SK-N-SH (cell line): Measurements from ENCODE around the gene CEP250. TPM values are rescaled to one million over a fixed set of nuclear protein-coding genes. Genes with fewer than 3 reads are reported as not detected.

Experiments
- CTCF ChIA-PET: fragments of 300-600, 350-600 bp; formaldehyde crosslinking; extraction: SDS; loops from one replicate; lab custom pipeline; 2021; lab: Yijun Ruan, JAX
- POLR2A ChIA-PET: fragments of 350-600 bp; sonication (Branson Sonifier 250); formaldehyde crosslinking; extraction: SDS; loops from one replicate; lab custom pipeline; 2020; ENCODE audit warnings: antibody characterized with exemption, inconsistent platforms; lab: Yijun Ruan, JAX
- DNase-seq: peaks from one replicate; pipeline ENCODE4 v3.0.0; 2012
- H2AFZ ChIP-seq: fragments of 200-600 bp; sonication (generic); 2 replicates; pipeline ENCODE4 v1.8.1; 2016; ENCODE audit warnings: antibody characterized with exemption, mild to moderate bottlenecking, low read depth
- H3F3A ChIP-seq: fragments of 200-600 bp; sonication (generic); replicated peaks from 2 replicates; pipeline ENCODE3; 2016; ENCODE audit warnings: antibody characterized with exemption, mild to moderate bottlenecking; ENCODE audit not compliant: insufficient read depth
- H3K27ac ChIP-seq, 2 experiments: fragments of 200-500 bp in 1 of 2; fragments of 200-600 bp in 1 of 2; sonication (Bioruptor generic) in 1 of 2; sonication (generic), shearing (Covaris generic) in 1 of 2; 2 replicates each; pipeline versions ENCODE4 v1.5.1 to v1.6.1; 2014 to 2016; ENCODE audit warnings: low read depth in 2 of 2, inconsistent platforms in 1 of 2, low read length in 1 of 2, mild to moderate bottlenecking in 1 of 2, mixed read lengths in 1 of 2
- H3K27me3 ChIP-seq: fragments of 200-600 bp; sonication (generic), shearing (Covaris generic); 2 replicates; pipeline ENCODE4 v1.6.1; 2016; ENCODE audit warnings: mixed run types; ENCODE audit not compliant: insufficient read depth
- H3K36me3 ChIP-seq, 2 experiments: fragments of 200-500 bp in 1 of 2; fragments of 200-600 bp in 1 of 2; sonication (Bioruptor generic) in 1 of 2; sonication (generic) in 1 of 2; replicated peaks in 1 of 2; 2 replicates each; pipeline versions ENCODE3 to v1.5.1; 2014 to 2016; ENCODE audit warnings: low read length in 1 of 2, mild to moderate bottlenecking in 1 of 2; ENCODE audit not compliant: insufficient read depth in 2 of 2, control insufficient read depth in 1 of 2
- H3K4me1 ChIP-seq, 2 experiments: fragments of 200-500 bp in 1 of 2; fragments of 200-600 bp in 1 of 2; sonication (Bioruptor generic) in 1 of 2; sonication (generic), shearing (Covaris generic) in 1 of 2; 2 replicates each; pipeline versions ENCODE4 v1.5.1 to v1.6.1; 2014 to 2016; ENCODE audit warnings: low read depth in 1 of 2, low read length in 1 of 2, mixed run types in 1 of 2; ENCODE audit not compliant: insufficient read depth in 2 of 2, control insufficient read depth in 1 of 2
- H3K4me2 ChIP-seq: fragments of 200-600 bp; sonication (generic), shearing (Covaris generic); 2 replicates; pipeline ENCODE4 v1.6.1; 2017; ENCODE audit warnings: mixed run types
- H3K4me3 ChIP-seq, 2 experiments: fragments of 200-500 bp in 1 of 2; fragments of 200-600 bp in 1 of 2; sonication (Bioruptor generic) in 1 of 2; sonication (generic), shearing (Covaris generic) in 1 of 2; 2 replicates each; pipeline versions ENCODE4 v1.5.1 to v1.8.1; 2014 to 2016; ENCODE audit warnings: low read depth in 2 of 2, inconsistent platforms in 1 of 2, low read length in 1 of 2, mild to moderate bottlenecking in 1 of 2, mixed read lengths in 1 of 2, moderate library complexity in 1 of 2
- H3K79me2 ChIP-seq: fragments of 200-600 bp; sonication (generic); 2 replicates; pipeline ENCODE4 v1.8.1; 2017; ENCODE audit warnings: mild to moderate bottlenecking; ENCODE audit not compliant: insufficient read depth
- H3K9ac ChIP-seq: fragments of 200-600 bp; sonication (generic); 2 replicates; pipeline ENCODE4 v1.6.1; 2017; ENCODE audit warnings: mixed run types
- H3K9me2 ChIP-seq: fragments of 200-600 bp; sonication (generic); 2 replicates; pipeline ENCODE4 v1.6.1; 2017; ENCODE audit warnings: mixed run types
- H3K9me3 ChIP-seq: fragments of 200-600 bp; sonication (generic); 2 replicates; pipeline ENCODE4 v1.6.1; 2017; ENCODE audit warnings: mixed run types, mild to moderate bottlenecking, moderate library complexity
- H4K20me1 ChIP-seq: fragments of 200-600 bp; sonication (generic); 2 replicates; pipeline ENCODE4 v1.6.1; 2017; ENCODE audit warnings: mild to moderate bottlenecking, mixed run types; ENCODE audit not compliant: insufficient read depth
- CTCF ChIP-seq: fragments of 200-600 bp; sonication (generic); IDR thresholded peaks from 2 replicates; pipeline ENCODE4 v1.6.1; 2017; ENCODE audit warnings: antibody characterized with exemption, mild to moderate bottlenecking, moderate library complexity
- EZH2phosphoT487 ChIP-seq: fragments of 200-600 bp; sonication (generic); IDR thresholded peaks from 2 replicates; pipeline ENCODE4 v1.6.1; 2017; ENCODE audit warnings: low read depth, mixed run types, mild to moderate bottlenecking, antibody characterized with exemption, moderate library complexity, borderline replicate concordance
- FOSL2 ChIP-seq: IDR thresholded peaks from 2 replicates; pipeline ENCODE4 v1.4.0; 2012; ENCODE audit warnings: low read depth, mild to moderate bottlenecking, moderate library complexity, borderline replicate concordance
- GATA2 ChIP-seq: sonication (generic); formaldehyde crosslinking; IDR thresholded peaks from 2 replicates; pipeline ENCODE4 v1.5.0; 2020; ENCODE audit warnings: mild to moderate bottlenecking, missing genetic modification reagents
- IRF3 ChIP-seq: fragments of 150-350 bp; IDR thresholded peaks from 2 replicates; pipeline ENCODE4 v1.6.1; 2016; ENCODE audit warnings: mild to moderate bottlenecking, low read depth, low read length
- JUND ChIP-seq: IDR thresholded peaks from 2 replicates; pipeline ENCODE4 v1.4.0; 2012
- MEF2A ChIP-seq: IDR thresholded peaks from 2 replicates; pipeline ENCODE4 v1.4.0; 2012; ENCODE audit warnings: low read depth, borderline replicate concordance
- PBX3 ChIP-seq: IDR thresholded peaks from 2 replicates; pipeline ENCODE4; 2012
- POLR2AphosphoS5 ChIP-seq: IDR thresholded peaks from 2 replicates; pipeline ENCODE4 v1.6.1; 2012; ENCODE audit warnings: low read depth, low read length
- RFX5 ChIP-seq: IDR thresholded peaks from 2 replicates; pipeline ENCODE4 v1.6.1; 2012; ENCODE audit warnings: mild to moderate bottlenecking, improper control_type of control experiment, low read length
- RXRA ChIP-seq: IDR thresholded peaks from 2 replicates; pipeline ENCODE4 v1.4.0; 2012; ENCODE audit warnings: low read depth, mild to moderate bottlenecking, borderline replicate concordance
- SIN3A ChIP-seq: IDR thresholded peaks from 2 replicates; pipeline ENCODE4 v1.6.1; 2012; ENCODE audit warnings: low read depth, mild to moderate bottlenecking, low read length, moderate library complexity, borderline replicate concordance
- TAF1 ChIP-seq: IDR thresholded peaks from 2 replicates; pipeline ENCODE4 v1.6.1; 2012; ENCODE audit warnings: low read depth, mild to moderate bottlenecking, low read length, moderate library complexity, borderline replicate concordance
- TEAD4 ChIP-seq: IDR thresholded peaks from 2 replicates; pipeline ENCODE4 v1.4.0; 2012; ENCODE audit warnings: mild to moderate bottlenecking, borderline replicate concordance; ENCODE audit not compliant: insufficient read depth
- USF1 ChIP-seq: IDR thresholded peaks from 2 replicates; pipeline ENCODE4 v1.4.0; 2012; ENCODE audit warnings: low read depth, borderline replicate concordance
- YY1 ChIP-seq: IDR thresholded peaks from 2 replicates; pipeline ENCODE4 v1.4.0; 2012; ENCODE audit warnings: low read depth, mild to moderate bottlenecking
- ZBTB33 ChIP-seq: IDR thresholded peaks from 2 replicates; pipeline ENCODE4 v1.4.0; 2012; ENCODE audit warnings: low read depth, borderline replicate concordance
- WGBS: methylation state at CpG from one replicate; pipeline ENCODE4 v1.1.6; 2017; ENCODE audit warnings: low lambda C conversion rate; 5-methylcytosine and 5-hydroxymethylcytosine counted together
- polyA plus RNA-seq, 3 experiments: library from polyadenylated mRNA; depleted of rRNA; stranded (reverse); fragments of >200 nt; gene quantifications; 2 replicates each; pipeline ENCODE4 v1.2.3, GENCODE V29; 2012

CEP250 gene
- polyA plus RNA-seq, 1 of the 3 experiments (the other 2 are of a cell fraction) = 13.3 TPM

- Histone ChIP-seq H3K9ac (no peak overlapping the region), H3K4me2 (no peak overlapping the region), H4K20me1 (no peaks in the 10 kb centered on the region), H3K27ac (no peak overlapping the region), H3K36me3 (peaks cover 0 to 32% of the 10 kb centered on the region in 2 experiments), H3K9me3 (no peaks in the 10 kb centered on the region), H3F3A (peaks cover 5% of the 10 kb centered on the region), H2AFZ (no peak overlapping the region), H3K9me2 (no peaks in the 10 kb centered on the region), H3K4me1 (no peaks in the 10 kb centered on the region; a peak in 1 of 4 replicates), H3K79me2 (no peaks in the 10 kb centered on the region), H3K4me3 (no peak overlapping the region), H3K27me3 (no peaks in the 10 kb centered on the region)
- WGBS = 90% methylated on average over 22 of the region's 24 CpGs
- POLR2A ChIA-PET = interaction anchor here (0.9 to 1.3 kb wide), 2 partner anchors 9 to 10 kb away, joined by 3 to 5 read pairs; no protein-coding TSS in a partner anchor
- DNase-seq = no peak
- TF ChIP-seq JUND = no peak
- no peak for TF ChIP-seq TEAD4
- TF ChIP-seq MEF2A = no peak
- no peak for TF ChIP-seq GATA2
- TF ChIP-seq RFX5 = no peak
- TF ChIP-seq RXRA = no peak
- TF ChIP-seq TAF1 = no peak
- TF ChIP-seq USF1 = no peak
- no peak for TF ChIP-seq IRF3
- CTCF ChIA-PET = interaction anchor here (1.3 kb wide), 1 partner anchor 60 kb away, joined by 3 read pairs; no protein-coding TSS in a partner anchor
Observed at GRCh38 chr20:35559042-35559693, 103.8 kb downstream of the CEP250 start.

GRCh38 chr20:35560105-35560511, 104.7 kb downstream of the CEP250 start:
- H3K4me2 ChIP-seq = no peak overlapping the region

More at GRCh38 chr20:35560105-35560511, 104.7 kb downstream of the CEP250 start:
- Histone ChIP-seq H3K9me3 (no peaks in the 10 kb centered on the region), H4K20me1 (no peaks in the 10 kb centered on the region), H3K27ac (no peak overlapping the region), H2AFZ (no peak overlapping the region), H3F3A (peaks cover 5% of the 10 kb centered on the region), H3K4me3 (no peak overlapping the region), H3K27me3 (no peaks in the 10 kb centered on the region), H3K36me3 (peaks cover 0 to 23% of the 10 kb centered on the region in 2 experiments), H3K9me2 (no peaks in the 10 kb centered on the region), H3K79me2 (no peaks in the 10 kb centered on the region), H3K4me1 (no peaks in the 10 kb centered on the region; a peak in 1 of 4 replicates), H3K9ac (no peak overlapping the region)
- POLR2A ChIA-PET = interaction anchor here (0.9 to 1.3 kb wide), 2 partner anchors 8 to 11 kb away, joined by 3 to 5 read pairs; no protein-coding TSS in a partner anchor
- WGBS = 90% methylated on average over 11 of the region's 18 CpGs
- TF ChIP-seq YY1 (no peak), EZH2phosphoT487 (no peak), POLR2AphosphoS5 (no peak), PBX3 (no peak), SIN3A (no peak), TEAD4 (no peak), FOSL2 (no peak), USF1 (no peak), ZBTB33 (no peak), RXRA (no peak), RFX5 (no peak), CTCF (no peak)
- no peak for DNase-seq
- CTCF ChIA-PET = interaction anchor here (1.1 kb wide), 1 partner anchor 44 kb away, joined by 4 read pairs; no protein-coding TSS in a partner anchor
